GM19025 (cell line): ENCODE measurements around the gene TPSD1.
A peak's percentile ranks its signal among the peaks of the same experiment; 100 is the strongest.
"Not testable (repeated sequence)": the region's sequence is repeated elsewhere in the genome, so short reads cannot be mapped to it uniquely, and the experiment has no call there.

Experiments
- ATAC-seq: cut with Tn5 transposase; IDR thresholded peaks from one replicate; pipeline ENCODE4 v1.9.1; 2021; ENCODE audit warnings: mild to moderate bottlenecking, low read depth, moderate library complexity; ENCODE audit not compliant: unreplicated experiment

TPSD1 gene

DNA sequence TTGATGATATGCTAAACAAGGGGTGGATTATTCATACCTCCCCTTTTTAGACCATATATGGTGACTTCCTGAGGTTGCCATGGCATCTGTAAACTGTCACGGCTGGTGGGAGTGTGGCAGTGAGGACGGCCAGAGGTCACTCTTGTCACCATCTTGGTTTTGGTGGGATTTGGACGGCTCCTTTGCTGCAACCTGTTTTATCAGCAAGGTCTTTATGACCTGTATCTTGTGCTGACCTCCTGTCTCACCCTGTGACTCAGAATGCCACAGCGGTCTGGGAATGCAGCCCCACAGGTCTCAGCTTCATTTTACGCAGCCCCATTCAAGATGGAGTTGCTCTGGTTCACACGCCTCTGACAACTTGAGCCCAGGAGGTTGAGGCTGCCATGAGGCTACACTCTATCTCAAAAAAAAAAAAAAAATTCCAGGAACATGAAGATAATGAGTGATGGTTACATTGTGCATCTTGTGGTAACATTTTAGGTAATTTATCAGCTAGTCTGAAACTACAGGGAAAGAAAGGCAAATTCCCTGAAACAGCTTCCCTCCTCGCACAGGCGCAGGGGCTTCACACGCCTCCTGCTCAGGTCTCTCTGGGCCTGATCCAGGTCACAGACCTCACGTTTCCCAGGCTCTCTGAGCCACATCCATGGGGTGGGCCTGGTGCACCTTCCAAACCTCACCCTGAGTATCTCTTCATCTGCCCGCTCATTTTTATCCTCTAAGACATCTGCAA lies 38.2 kb downstream of the TPSD1 start:
- ATAC-seq, result no peak

- ATAC-seq, result no peak
These were observed 39.6 kb downstream of the TPSD1 start for GRCh38 chr16:1295465-1295864.

GRCh38 chr16:1296688-1297017 lies 40.8 kb downstream of the TPSD1 start:
- ATAC-seq, result not testable (repeated sequence)

- ATAC-seq, result no peak
These were observed 41.3 kb downstream of the TPSD1 start for GRCh38 chr16:1297018-1297696.

DNA sequence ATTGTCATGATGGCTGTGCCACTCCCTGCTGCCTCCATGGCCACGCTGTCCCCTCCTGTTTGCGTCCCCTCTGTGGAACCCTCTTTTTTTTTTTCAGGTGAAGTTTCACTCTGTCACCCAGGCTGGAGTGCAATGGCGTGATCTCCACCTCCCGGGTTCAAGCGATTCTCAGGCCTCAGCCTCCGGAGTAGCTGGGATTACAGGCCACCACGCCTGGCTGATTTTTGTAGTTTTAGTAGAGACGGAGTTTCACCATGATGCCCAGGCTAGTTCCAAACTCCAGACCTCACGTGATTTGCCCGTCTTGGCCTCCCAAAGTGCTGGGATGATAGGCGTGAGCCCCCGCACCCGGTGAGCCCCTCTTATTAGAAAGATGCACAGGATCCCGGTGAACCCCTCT lies 42.5 kb downstream of the TPSD1 start:
- ATAC-seq, result no peak

- ATAC-seq, result no peak
These were observed 43.4 kb downstream of the TPSD1 start for GRCh38 chr16:1299012-1299867.

DNA sequence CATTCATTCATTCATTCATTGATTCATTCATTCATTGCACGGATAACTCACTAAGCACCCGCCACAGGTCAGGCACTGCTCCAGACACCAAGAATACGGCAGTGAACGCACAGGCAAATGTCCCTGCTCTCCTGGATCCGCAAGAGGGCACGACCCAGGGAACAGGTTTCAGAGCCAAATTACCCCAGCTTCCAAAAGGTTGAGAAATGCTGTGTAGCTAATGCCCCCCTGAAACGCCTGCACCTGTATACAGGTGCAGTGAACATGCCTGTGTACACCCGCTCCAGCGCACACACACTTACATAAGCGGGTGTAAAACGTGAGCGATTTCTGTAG lies 44.0 kb downstream of the TPSD1 start:
- no peak for ATAC-seq

- no peak for ATAC-seq
These were observed 45.0 kb downstream of the TPSD1 start for GRCh38 chr16:1300664-1301476.

DNA sequence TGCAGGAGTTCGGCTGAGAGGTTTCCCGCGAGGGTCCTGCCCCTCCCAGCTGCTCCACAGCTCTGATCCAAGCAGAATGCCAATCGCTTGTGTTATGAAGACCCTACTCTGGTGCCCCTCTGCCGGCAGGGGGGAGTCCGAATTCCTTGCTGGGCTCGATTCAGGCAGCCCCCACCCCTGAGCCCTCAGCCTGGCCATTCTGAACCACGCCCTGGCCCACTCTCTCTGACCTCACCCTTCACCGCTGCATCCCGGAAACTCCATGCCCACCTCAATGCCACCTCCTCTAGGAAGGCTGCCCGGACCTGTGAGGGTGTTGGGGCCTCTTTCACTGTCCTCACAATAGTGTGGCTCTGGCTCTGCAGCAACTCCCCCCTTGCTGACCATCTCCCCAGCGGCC lies 45.7 kb downstream of the TPSD1 start:
- ATAC-seq, result no peak

GRCh38 chr16:1305823-1306222 lies 50.0 kb downstream of the TPSD1 start:
- ATAC-seq, result no peak

DNA sequence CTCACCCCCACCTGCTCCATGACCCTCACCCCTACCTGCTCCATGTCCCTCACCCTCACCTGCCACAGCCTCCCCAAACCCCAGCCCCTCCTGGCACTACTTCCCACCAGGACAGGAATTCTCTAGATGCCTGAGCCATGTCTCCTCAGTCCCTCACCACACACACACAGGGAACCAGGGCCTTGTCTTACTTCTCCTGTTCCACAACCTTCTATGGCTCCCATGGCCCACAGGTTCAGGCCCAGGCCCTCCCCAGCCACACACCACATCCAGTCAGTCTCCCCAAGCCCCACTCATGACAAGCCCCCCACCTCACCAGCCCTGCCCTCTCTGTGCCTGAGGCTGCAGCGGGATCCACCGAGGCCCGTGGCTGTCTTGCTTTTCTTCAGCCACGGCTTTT lies 50.5 kb downstream of the TPSD1 start:
- ATAC-seq, result no peak

- peak; percentile 8 for ATAC-seq
These were observed 52.4 kb downstream of the TPSD1 start for GRCh38 chr16:1308036-1308976.
